Measurements from ENCODE around the gene WDR82. TPM values are rescaled to one million over a fixed set of nuclear protein-coding genes. Genes with fewer than 3 reads are reported as not detected.

Gene WDR82
- total RNA-seq, 6 donors from 2014 or later, result 23.0 to 63.6 (median 46.8) TPM

DNA sequence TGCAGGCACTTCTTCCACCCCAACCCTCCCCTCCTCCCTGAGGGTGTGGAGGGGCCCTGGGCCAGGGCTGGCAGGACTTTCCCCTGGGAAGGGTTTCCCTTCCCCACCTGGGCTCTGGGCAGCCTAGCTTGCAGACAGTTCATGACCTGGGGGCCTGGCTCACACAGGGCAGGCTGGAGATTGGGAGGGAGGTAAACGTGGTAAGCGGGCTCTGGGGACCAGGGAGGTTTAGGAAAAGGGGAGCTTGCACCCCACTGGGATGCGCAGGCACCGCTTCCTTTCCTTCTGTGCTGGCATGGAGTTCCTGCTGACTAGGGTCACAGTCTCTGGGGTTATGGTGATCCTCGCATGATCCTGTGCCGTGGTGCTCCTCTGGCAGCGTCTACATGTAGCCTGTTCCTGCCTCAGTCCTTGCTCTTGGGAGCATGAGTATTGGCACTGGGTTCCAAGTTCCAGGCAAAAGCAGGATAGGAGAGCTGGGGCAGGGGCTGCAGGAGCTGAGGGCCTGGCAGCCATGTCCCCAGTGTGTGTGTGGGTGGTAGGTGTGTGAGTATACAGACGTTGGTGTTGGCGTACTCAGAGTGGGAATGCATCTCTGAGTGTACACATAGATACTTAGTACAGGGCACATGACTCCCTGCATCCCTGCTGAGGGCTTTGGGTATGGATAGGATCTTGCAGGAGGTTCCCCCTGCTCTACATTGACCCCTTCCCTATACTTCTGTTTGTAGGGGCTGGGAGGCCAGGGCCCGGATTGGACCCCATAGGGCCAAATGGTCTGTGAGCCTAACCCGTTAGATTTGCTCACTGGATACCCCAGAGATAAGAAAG, 16.1 kb upstream of the WDR82 start:
- peaks cover 0 to 39% (median 22%) of the 10 kb centered on the region in 4 donors for H3K36me3 ChIP-seq
- DNase-seq, result no peak
- H3K27ac ChIP-seq, result no peak overlapping the region
- 81 to 88% methylated on average over 7 to 11 of the region's 11 CpGs for WGBS, 2 donors
- peaks cover 1 to 14% (median 13%) of the 10 kb centered on the region in 4 donors for H3K4me1 ChIP-seq
- no peak overlapping the region for H3K4me3 ChIP-seq
- ATAC-seq (ENCODE audit: low FRiP score in 2 of 2), result no peak
- no peaks in the 10 kb centered on the region for H3K27me3 ChIP-seq
- no peaks in the 10 kb centered on the region for H3K9me3 ChIP-seq
- TF ChIP-seq POLR2A (IDR thresholded peaks at IDR 0.05) (no peak), POLR2AphosphoS5 (IDR thresholded peaks at IDR 0.05) (no peak), EP300 (IDR thresholded peaks at IDR 0.05) (no peak)
- TF ChIP-seq, protein P1, sequence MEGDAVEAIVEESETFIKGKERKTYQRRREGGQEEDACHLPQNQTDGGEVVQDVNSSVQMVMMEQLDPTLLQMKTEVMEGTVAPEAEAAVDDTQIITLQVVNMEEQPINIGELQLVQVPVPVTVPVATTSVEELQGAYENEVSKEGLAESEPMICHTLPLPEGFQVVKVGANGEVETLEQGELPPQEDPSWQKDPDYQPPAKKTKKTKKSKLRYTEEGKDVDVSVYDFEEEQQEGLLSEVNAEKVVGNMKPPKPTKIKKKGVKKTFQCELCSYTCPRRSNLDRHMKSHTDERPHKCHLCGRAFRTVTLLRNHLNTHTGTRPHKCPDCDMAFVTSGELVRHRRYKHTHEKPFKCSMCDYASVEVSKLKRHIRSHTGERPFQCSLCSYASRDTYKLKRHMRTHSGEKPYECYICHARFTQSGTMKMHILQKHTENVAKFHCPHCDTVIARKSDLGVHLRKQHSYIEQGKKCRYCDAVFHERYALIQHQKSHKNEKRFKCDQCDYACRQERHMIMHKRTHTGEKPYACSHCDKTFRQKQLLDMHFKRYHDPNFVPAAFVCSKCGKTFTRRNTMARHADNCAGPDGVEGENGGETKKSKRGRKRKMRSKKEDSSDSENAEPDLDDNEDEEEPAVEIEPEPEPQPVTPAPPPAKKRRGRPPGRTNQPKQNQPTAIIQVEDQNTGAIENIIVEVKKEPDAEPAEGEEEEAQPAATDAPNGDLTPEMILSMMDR (IDR thresholded peaks at IDR 0.05), result no peak

DNA sequence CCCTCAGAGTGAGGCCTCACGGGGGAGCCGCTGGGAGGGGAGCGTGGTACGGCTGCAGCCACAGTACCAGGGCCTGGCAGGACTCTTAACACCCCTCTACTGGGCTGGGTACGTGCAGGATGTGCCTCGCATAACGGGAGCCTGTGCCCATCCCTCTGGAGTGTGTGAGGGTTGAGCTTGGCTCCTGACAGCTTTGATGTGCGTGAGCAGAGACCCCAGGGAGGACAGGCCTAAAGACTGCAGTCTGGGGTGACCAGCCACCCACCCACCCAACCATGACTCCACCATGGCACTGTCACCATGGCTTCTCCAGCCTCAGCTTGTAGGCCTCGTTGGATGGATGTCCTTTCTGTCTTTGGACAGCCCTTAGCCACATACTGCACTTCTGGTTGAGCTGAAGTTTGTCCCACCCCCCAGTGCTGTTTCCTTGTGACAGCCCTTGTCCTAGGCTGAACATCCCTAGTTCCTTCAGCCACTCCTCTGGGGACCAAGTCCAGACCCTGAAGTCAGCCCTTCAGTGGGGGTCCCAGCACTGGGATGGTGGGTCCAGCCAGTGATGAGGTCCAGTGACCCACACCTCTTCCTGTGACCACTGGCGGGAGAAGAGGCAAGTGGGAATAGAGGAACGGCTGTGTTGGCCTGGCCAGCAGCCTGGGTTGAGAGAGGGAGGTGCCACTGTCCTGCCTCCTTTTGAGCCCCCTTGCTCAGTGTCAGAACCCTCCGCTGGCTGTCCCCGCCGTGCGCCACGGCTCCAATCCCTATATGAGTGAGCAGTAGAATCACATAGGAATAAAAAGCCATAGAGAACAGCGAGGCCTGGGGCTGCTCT, 15.3 kb upstream of the WDR82 start:
- DNase-seq (no peak), ATAC-seq (ENCODE audit: low FRiP score in 2 of 2) (no peak)
- H3K27me3 ChIP-seq, result no peaks in the 10 kb centered on the region
- H3K4me3 ChIP-seq, result no peak overlapping the region
- peaks cover 0 to 39% (median 22%) of the 10 kb centered on the region in 4 donors for H3K36me3 ChIP-seq
- no peaks in the 10 kb centered on the region for H3K9me3 ChIP-seq
- no peak overlapping the region for H3K27ac ChIP-seq
- TF ChIP-seq, protein P1 (IDR thresholded peaks at IDR 0.05), result no peak
- TF ChIP-seq POLR2A (IDR thresholded peaks at IDR 0.05), result no peak
- TF ChIP-seq EP300 (IDR thresholded peaks at IDR 0.05), result no peak
- TF ChIP-seq POLR2AphosphoS5 (IDR thresholded peaks at IDR 0.05), result no peak
- peaks cover 2 to 12% (median 8%) of the 10 kb centered on the region in 4 donors for H3K4me1 ChIP-seq
- WGBS, 2 donors, result 81 to 92% methylated on average over 13 to 16 of the region's 17 CpGs

DNA sequence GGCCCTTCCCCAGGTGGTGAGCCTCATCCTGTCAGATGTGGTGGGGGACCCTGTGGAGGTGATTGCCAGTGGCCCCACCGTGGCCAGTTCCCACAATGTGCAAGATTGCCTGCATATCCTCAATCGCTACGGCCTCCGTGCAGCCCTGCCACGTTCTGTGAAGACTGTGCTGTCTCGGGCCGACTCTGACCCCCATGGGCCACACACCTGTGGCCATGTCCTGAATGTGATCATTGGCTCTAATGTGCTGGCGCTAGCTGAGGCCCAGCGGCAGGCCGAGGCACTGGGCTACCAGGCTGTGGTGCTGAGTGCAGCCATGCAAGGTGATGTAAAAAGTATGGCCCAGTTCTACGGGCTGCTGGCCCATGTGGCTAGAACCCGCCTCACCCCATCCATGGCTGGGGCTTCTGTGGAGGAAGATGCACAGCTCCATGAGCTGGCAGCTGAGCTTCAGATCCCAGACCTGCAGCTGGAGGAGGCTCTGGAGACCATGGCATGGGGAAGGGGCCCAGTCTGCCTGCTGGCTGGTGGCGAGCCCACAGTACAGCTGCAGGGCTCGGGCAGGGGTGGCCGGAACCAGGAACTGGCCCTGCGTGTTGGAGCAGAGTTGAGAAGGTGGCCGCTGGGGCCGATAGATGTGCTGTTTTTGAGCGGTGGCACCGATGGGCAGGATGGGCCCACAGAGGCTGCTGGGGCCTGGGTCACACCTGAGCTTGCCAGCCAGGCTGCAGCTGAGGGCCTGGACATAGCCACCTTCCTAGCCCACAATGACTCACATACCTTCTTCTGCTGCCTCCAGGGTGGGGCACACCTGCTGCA, 14.0 kb upstream of the WDR82 start:
- no peak for ATAC-seq (ENCODE audit: low FRiP score in 2 of 2)

DNA sequence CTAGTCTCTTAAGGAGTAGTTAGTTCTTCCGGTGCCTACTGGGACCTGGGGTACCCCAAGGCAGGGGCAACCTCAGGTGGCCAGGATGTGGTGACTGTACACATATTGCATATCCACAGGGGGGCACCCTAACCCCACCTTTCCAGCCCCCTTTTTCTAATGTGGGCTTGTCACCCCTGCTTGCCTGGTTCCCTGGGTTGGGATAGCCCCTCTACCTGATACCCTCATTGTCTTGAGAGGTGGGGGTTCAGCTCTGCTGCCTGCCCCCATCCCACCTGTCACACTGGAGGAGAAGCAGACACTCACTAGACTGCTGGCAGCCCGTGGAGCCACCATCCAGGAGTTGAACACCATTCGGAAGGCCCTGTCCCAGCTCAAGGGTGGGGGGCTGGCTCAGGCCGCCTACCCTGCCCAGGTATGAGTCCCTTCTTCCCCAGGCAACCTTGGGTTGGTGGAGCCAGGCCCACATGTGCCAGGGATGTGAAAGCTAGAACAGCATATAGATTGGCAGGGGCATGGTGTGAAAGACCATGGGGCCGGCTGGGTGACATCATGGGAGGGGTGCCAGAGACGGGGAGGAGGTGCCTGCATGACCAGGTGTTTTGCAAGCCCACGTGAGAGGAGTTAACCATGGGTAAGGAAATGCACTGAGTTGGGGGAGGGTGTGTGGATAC, 13.2 kb upstream of the WDR82 start:
- no peak overlapping the region for H3K4me3 ChIP-seq
- no peaks in the 10 kb centered on the region for H3K27me3 ChIP-seq
- H3K36me3 ChIP-seq, result peaks cover 0 to 39% (median 19%) of the 10 kb centered on the region in 4 donors
- ATAC-seq (ENCODE audit: low FRiP score in 2 of 2), result no peak
- TF ChIP-seq EP300 (IDR thresholded peaks at IDR 0.05) (no peak), POLR2A (IDR thresholded peaks at IDR 0.05) (no peak), POLR2AphosphoS5 (IDR thresholded peaks at IDR 0.05) (no peak)
- TF ChIP-seq, protein P1 (IDR thresholded peaks at IDR 0.05), result peak in 5 of 6 experiments; percentile 29 to 44 (median 35)
- no peak for DNase-seq
- H3K27ac ChIP-seq, result no peak overlapping the region
- WGBS, 2 donors, result 69 to 81% methylated on average over 5 to 7 of the region's 7 CpGs
- H3K9me3 ChIP-seq, result no peaks in the 10 kb centered on the region
- H3K4me1 ChIP-seq, result peaks cover 11 to 18% (median 12%) of the 10 kb centered on the region in 4 donors

More for the DNA sequence above, 14.0 kb upstream of the WDR82 start:
- no peaks in the 10 kb centered on the region for H3K27me3 ChIP-seq
- no peaks in the 10 kb centered on the region for H3K9me3 ChIP-seq
- no peak overlapping the region for H3K4me3 ChIP-seq
- DNase-seq, result peak in 1 of 2 donors; percentile 71
- peaks cover 5 to 11% (median 6%) of the 10 kb centered on the region in 4 donors for H3K4me1 ChIP-seq
- H3K27ac ChIP-seq, result no peak overlapping the region
- no peak for TF ChIP-seq EP300 (IDR thresholded peaks at IDR 0.05)
- TF ChIP-seq, protein P1 (IDR thresholded peaks at IDR 0.05), result no peak
- WGBS, 2 donors, result 90 to 95% methylated on average over 9 to 20 of the region's 20 CpGs
- peaks cover 0 to 39% (median 22%) of the 10 kb centered on the region in 4 donors for H3K36me3 ChIP-seq

Measured in upper lobe of left lung (tissue), 6 donors.